ENCODE measurements around the gene DNASE1L1. TPM values are rescaled to one million over a fixed set of nuclear protein-coding genes. Genes with fewer than 3 reads are reported as not detected.
"Not testable (repeated sequence)": the region's sequence is repeated elsewhere in the genome, so short reads cannot be mapped to it uniquely, and the experiment has no call there.

DNASE1L1 gene
- polyA plus RNA-seq, 3 donors, result 26.2 to 64.5 (median 27.2) TPM

GRCh38 chrX:154401045-154401799, 7.8 kb downstream of the DNASE1L1 start:
- no peaks in the 10 kb centered on the region for H3K27me3 ChIP-seq (ENCODE audit: control insufficient read depth in 2 of 2, insufficient read depth in 2 of 2, low read length in 2 of 2)
- peaks cover 0 to 22% (median 4%) of the 10 kb centered on the region in 7 donors for H3K9me3 Mint-ChIP-seq
- no peak overlapping the region for H3K4me3 ChIP-seq (replicated peaks in 1 of 3; ENCODE audit: low read depth in 2 of 3, low read length in 3 of 3)
- H3K4me1 ChIP-seq (ENCODE audit: control insufficient read depth in 1 of 2, insufficient read depth in 2 of 2, low read length in 2 of 2), result peaks cover 20 to 28% of the 10 kb centered on the region in 2 donors
- peaks cover 41 to 56% of the 10 kb centered on the region in 2 donors for H3K36me3 Mint-ChIP-seq
- DNase-seq, result peak in 1 of 3 donors; percentile 2
- no peak overlapping the region for H2AFZ ChIP-seq (ENCODE audit: insufficient read depth, low read depth, low read length, poor library complexity, severe bottlenecking)
- peaks cover 24% of the 10 kb centered on the region for H3K79me2 ChIP-seq (ENCODE audit: insufficient read depth, low read length)
- H3K27me3 Mint-ChIP-seq (ENCODE audit: low read depth in 3 of 3), result peaks cover 0 to 14% (median 0%) of the 10 kb centered on the region in 3 donors
- H3K36me3 ChIP-seq (replicated peaks in 1 of 2; ENCODE audit: control insufficient read depth in 1 of 2, insufficient read depth in 2 of 2, low read length in 2 of 2), result peaks cover 37 to 42% of the 10 kb centered on the region in 2 donors
- 73% methylated on average over 3 of the region's 6 CpGs for WGBS (ENCODE audit: insufficient coverage)
- peak overlapping the region in 1 of 2 donors; percentile 38 for H3K27ac ChIP-seq (ENCODE audit: low read depth in 1 of 2, low read length in 2 of 2)
- no peaks in the 10 kb centered on the region for H3K9me3 ChIP-seq (replicated peaks in 1 of 2; ENCODE audit: control insufficient read depth in 1 of 2, insufficient read depth in 1 of 2, low read length in 2 of 2)
- H3K27ac Mint-ChIP-seq, result peak overlapping the region in 4 of 7 donors; percentile 19 to 84 (median 49)
- intact Hi-C loops (cut with micrococcal nuclease), result loop anchor here in 1 of 2 donors (5.0 kb wide), 1 partner anchor 36 kb away; the partner anchor contains the start of gene GDI1
- no peak for TF ChIP-seq CTCF (IDR thresholded peaks at IDR 0.05)
- H3K4me2 ChIP-seq (replicated peaks; ENCODE audit: extremely low read depth, low read length, poor library complexity, severe bottlenecking), result no peak overlapping the region
- H3K4me1 Mint-ChIP-seq, result peaks cover 15% of the 10 kb centered on the region
- H3K4me3 Mint-ChIP-seq, result no peak overlapping the region
- no peak overlapping the region for H3K9ac ChIP-seq (ENCODE audit: insufficient read depth, low read length, poor library complexity, severe bottlenecking)
- H4K20me1 ChIP-seq (ENCODE audit: insufficient read depth, low read length), result peaks cover 64% of the 10 kb centered on the region

- H3K4me3 ChIP-seq (replicated peaks in 1 of 3; ENCODE audit: low read depth in 2 of 3, low read length in 3 of 3), result peak overlapping the region in 1 of 3 experiments; percentile 81
- peak overlapping the region in 1 of 2 donors; percentile 100 for H3K27ac ChIP-seq (ENCODE audit: low read depth in 1 of 2, low read length in 2 of 2)
- peak overlapping the region in 1 of 2 donors; percentile 97 for H3K4me3 Mint-ChIP-seq
These were observed 8.7 kb downstream of the DNASE1L1 start for GRCh38 chrX:154400369-154400817.

More at GRCh38 chrX:154400369-154400817, 8.7 kb downstream of the DNASE1L1 start:
- H2AFZ ChIP-seq (ENCODE audit: insufficient read depth, low read depth, low read length, poor library complexity, severe bottlenecking); H3K4me2 ChIP-seq (replicated peaks; ENCODE audit: extremely low read depth, low read length, poor library complexity, severe bottlenecking); H3K9ac ChIP-seq (ENCODE audit: insufficient read depth, low read length, poor library complexity, severe bottlenecking); H3K9me3 ChIP-seq (replicated peaks in 1 of 2; ENCODE audit: control insufficient read depth in 1 of 2, insufficient read depth in 1 of 2, low read length in 2 of 2); DNase-seq; H3K27me3 ChIP-seq (ENCODE audit: control insufficient read depth in 2 of 2, insufficient read depth in 2 of 2, low read length in 2 of 2): not testable (repeated sequence)
- H3K9me3 Mint-ChIP-seq, result peaks cover 0 to 22% (median 4%) of the 10 kb centered on the region in 7 donors
- intact Hi-C loops (cut with micrococcal nuclease), result loop anchor here in 1 of 2 donors (5.0 kb wide), 1 partner anchor 37 kb away; the partner anchor contains the start of gene GDI1
- Histone ChIP-seq H4K20me1 (ENCODE audit: insufficient read depth, low read length) (peaks cover 63% of the 10 kb centered on the region), H3K79me2 (ENCODE audit: insufficient read depth, low read length) (peaks cover 23% of the 10 kb centered on the region), H3K36me3 (replicated peaks in 1 of 2; ENCODE audit: control insufficient read depth in 1 of 2, insufficient read depth in 2 of 2, low read length in 2 of 2) (peaks cover 36 to 42% of the 10 kb centered on the region in 2 donors), H3K4me1 (ENCODE audit: control insufficient read depth in 1 of 2, insufficient read depth in 2 of 2, low read length in 2 of 2) (peaks cover 20 to 28% of the 10 kb centered on the region in 2 donors)
- H3K4me1 Mint-ChIP-seq, result peaks cover 15% of the 10 kb centered on the region
- H3K36me3 Mint-ChIP-seq, result peaks cover 40 to 54% of the 10 kb centered on the region in 2 donors
- peak overlapping the region in 4 of 7 donors; percentile 13 to 54 (median 50) for H3K27ac Mint-ChIP-seq
- no CpG with 5 or more reads among the region's 6 CpGs for WGBS (ENCODE audit: insufficient coverage)
- H3K27me3 Mint-ChIP-seq (ENCODE audit: low read depth in 3 of 3), result peaks cover 0 to 14% (median 0%) of the 10 kb centered on the region in 3 donors
